K562 (cell line): ENCODE measurements around the gene SLC25A44. TPM values are rescaled to one million over a fixed set of nuclear protein-coding genes. Genes with fewer than 3 reads are reported as not detected.

Source experiments
- CTBP1 ChIP-seq: fragments of 450-650 bp; IDR thresholded peaks from 2 replicates; pipeline ENCODE4 v1.6.1; 2016; ENCODE audit warnings: borderline replicate concordance
- DMBX1 ChIP-seq: fragments of 250-450 bp; sonication (Bioruptor Pico); IDR thresholded peaks from 2 replicates; pipeline ENCODE4 v1.8.0; 2022; ENCODE audit warnings: inconsistent platforms, mild to moderate bottlenecking, moderate library complexity, borderline replicate concordance
- MEF2D ChIP-seq: conservative IDR thresholded peaks from 2 replicates; pipeline ENCODE4 v1.6.1; 2016; ENCODE audit warnings: low read depth, missing genetic modification characterization, missing compliant biosample characterization
- MGA ChIP-seq: fragments of 450-650 bp; IDR thresholded peaks from 2 replicates; pipeline ENCODE4 v1.6.1; 2016; ENCODE audit warnings: mild to moderate bottlenecking, moderate library complexity
- ZNF592 ChIP-seq: fragments of 450-650 bp; IDR thresholded peaks from 2 replicates; pipeline ENCODE4 v1.6.1; 2017; ENCODE audit warnings: antibody characterized with exemption, mild to moderate bottlenecking
- ZNF766 ChIP-seq: fragments of 200-800 bp; sonication (Bioruptor generic); conservative IDR thresholded peaks from 2 replicates; pipeline ENCODE4 v1.6.1; 2016; ENCODE audit warnings: missing genetic modification characterization, missing compliant biosample characterization
- polyA plus RNA-seq, 8 experiments: library from polyadenylated mRNA; depleted of rRNA in 4 of 8; stranded (reverse) in 5 of 8; unstranded in 3 of 8; fragments of >200 nt; fragmentation: Nextera tagmentation in 2 of 8; fragmentation: Illumina TruSeq in 1 of 8; extraction: Ambion mirVana in 2 of 8; extraction: Trizol in 1 of 8; gene quantifications; 2 replicates each; pipeline versions ENCODE4 v1.2.1 to v1.2.3, GENCODE V29; 2011 to 2014; ENCODE audit warnings: inconsistent platforms in 1 of 8, missing spikeins in 1 of 8
- total RNA-seq, 7 experiments: library from RNA; depleted of rRNA in 6 of 7; stranded (reverse); fragments of >200 nt in 6 of 7; fragmentation: Illumina TruSeq in 2 of 7; extraction: Trizol in 2 of 7; gene quantifications; 2 replicates each; pipeline versions ENCODE4 v1.2.1 to v1.2.3, GENCODE V29; 2011 to 2021; ENCODE audit warnings: low replicate concordance in 1 of 7
- TF ChIP-seq, protein P1 (sequence below), 2 experiments: fragments of 450-650 bp; conservative IDR thresholded peaks; 2 replicates each; pipeline ENCODE4 v1.6.1; 2017; ENCODE audit warnings: mild to moderate bottlenecking in 2 of 2, moderate library complexity in 2 of 2

SLC25A44 gene
- total and polyA plus RNA-seq, 9 of the 15 experiments (the other 6 are each of a cell fraction or from before 2014, with no cell fraction given), result 4.4 to 22.8 (median 12.5) TPM

DNA sequence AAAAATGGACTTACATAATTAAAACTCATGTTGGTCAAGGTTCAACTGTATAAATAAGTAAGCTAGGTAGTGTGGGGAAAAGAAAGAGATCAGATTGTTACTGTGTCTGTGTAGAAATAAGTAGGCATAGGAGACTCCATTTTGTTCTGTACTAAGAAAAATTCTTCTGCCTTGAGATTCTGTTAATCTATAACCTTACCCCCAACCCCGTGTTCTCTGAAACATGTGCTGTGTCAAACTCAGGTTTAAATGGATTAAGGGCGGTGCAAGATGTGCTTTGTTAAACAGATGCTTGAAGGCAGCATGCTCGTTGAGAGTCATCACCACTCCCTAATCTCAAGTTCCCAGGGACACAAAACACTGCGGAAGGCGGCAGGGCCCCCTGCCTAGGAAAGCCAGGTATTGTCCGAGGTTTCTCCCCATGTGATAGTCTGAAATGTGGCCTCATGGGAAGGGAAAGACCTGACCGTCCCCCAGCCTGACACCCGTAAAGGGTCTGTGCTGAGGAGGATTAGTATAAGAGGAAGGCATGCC lies 12.4 kb upstream of the SLC25A44 start (continued):
- TF ChIP-seq MGA, result peak; percentile 47; the same call in 1 of the 2 replicates
- TF ChIP-seq ZNF766 (CRISPR knock-in tag), result 0 out of 2 replicates have a peak, but pooled peaks have one; percentile 23
- peak; percentile 32; the same call in 1 of the 2 replicates for TF ChIP-seq CTBP1
- TF ChIP-seq, protein P1, sequence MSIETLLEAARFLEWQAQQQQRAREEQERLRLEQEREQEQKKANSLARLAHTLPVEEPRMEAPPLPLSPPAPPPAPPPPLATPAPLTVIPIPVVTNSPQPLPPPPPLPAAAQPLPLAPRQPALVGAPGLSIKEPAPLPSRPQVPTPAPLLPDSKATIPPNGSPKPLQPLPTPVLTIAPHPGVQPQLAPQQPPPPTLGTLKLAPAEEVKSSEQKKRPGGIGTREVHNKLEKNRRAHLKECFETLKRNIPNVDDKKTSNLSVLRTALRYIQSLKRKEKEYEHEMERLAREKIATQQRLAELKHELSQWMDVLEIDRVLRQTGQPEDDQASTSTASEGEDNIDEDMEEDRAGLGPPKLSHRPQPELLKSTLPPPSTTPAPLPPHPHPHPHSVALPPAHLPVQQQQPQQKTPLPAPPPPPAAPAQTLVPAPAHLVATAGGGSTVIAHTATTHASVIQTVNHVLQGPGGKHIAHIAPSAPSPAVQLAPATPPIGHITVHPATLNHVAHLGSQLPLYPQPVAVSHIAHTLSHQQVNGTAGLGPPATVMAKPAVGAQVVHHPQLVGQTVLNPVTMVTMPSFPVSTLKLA (conservative IDR thresholded peaks at IDR 0.05), result peak; percentile 65 to 78
- TF ChIP-seq ZNF592, result peak; percentile 96
- peak; percentile 58; the same call in 1 of the 2 replicates for TF ChIP-seq MEF2D (tag)
- TF ChIP-seq DMBX1 (CRISPR knock-in tag), result peak; percentile 83
